Body of pancreas (tissue), 4 donors: ENCODE measurements around the gene VAMP7. TPM values are rescaled to one million over a fixed set of nuclear protein-coding genes. Genes with fewer than 3 reads are reported as not detected.

Experiments used
- ATAC-seq: fragments of 150-250 bp; one replicate; pipeline ENCODE4 v1.9.1; 2016
- DNase-seq, 4 donors: peaks; one replicate each; pipeline ENCODE4 v3.0.0-alpha.2; 2019
- H3K27ac ChIP-seq, 4 donors: fragments of 200-600 bp; sonication (generic); 1 replicate in 3 of 4; 2 replicates in 1 of 4; pipeline versions ENCODE4 v1.5.1 to v1.6.1; 2016 to 2019; ENCODE audit warnings: mild to moderate bottlenecking in 1 of 4, mixed read lengths in 1 of 4, moderate library complexity in 1 of 4
- H3K27me3 ChIP-seq, 2 donors: fragments of 200-600 bp; sonication (generic); one replicate each; pipeline ENCODE4 v1.6.0; 2016; ENCODE audit warnings: mild to moderate bottlenecking in 1 of 2
- H3K36me3 ChIP-seq, 2 donors: fragments of 200-600 bp; sonication (generic); replicated peaks in 1 of 2; 2 replicates each; pipeline ENCODE4 v1.5.1; 2016; ENCODE audit warnings: low read depth in 2 of 2; ENCODE audit not compliant: insufficient read depth in 1 of 2
- H3K4me1 ChIP-seq: fragments of 200-600 bp; sonication (generic); one replicate; pipeline ENCODE4 v1.6.0; 2016
- H3K4me3 ChIP-seq, 2 donors: fragments of 200-600 bp; sonication (generic); 1 replicate in 1 of 2; 2 replicates in 1 of 2; pipeline ENCODE4 v1.5.1; 2016 to 2019
- H3K9me3 ChIP-seq, 3 donors: fragments of 200-600 bp; sonication (generic); 1 replicate in 2 of 3; 2 replicates in 1 of 3; pipeline ENCODE4 v1.5.1; 2016
- POLR2A ChIP-seq, 3 donors: fragments of 450-650 bp; IDR thresholded peaks; one replicate each; pipeline ENCODE4 v1.6.1; 2016; ENCODE audit warnings: antibody characterized with exemption in 3 of 3, mild to moderate bottlenecking in 2 of 3
- WGBS, 2 donors: methylation state at CpG; one replicate each; pipeline ENCODE4 v1.1.5; 2017; 5-methylcytosine and 5-hydroxymethylcytosine counted together
- intact Hi-C: fragments of 100-400 bp; cut with DNase I; formaldehyde crosslinking; loops from one replicate; pipeline ENCODE4 v1.15.1; 2023
- total RNA-seq, 2 donors: library from RNA; depleted of rRNA; stranded (reverse); fragments of >200 nt; gene quantifications; one replicate each; pipeline ENCODE4 v1.1.0, GENCODE V29; 2016
- TF ChIP-seq, protein P1 (sequence below), 7 experiments: fragments of 450-650 bp in 4 of 7; fragments of 200-600 bp in 3 of 7; sonication (generic) in 3 of 7; IDR thresholded peaks; one replicate each; pipeline ENCODE4 v1.5.1; 2016 to 2019; ENCODE audit warnings: antibody characterized with exemption in 7 of 7

Gene VAMP7
- total RNA-seq, 2 donors from 2014 or later: 9.6 to 14.3 TPM

DNA sequence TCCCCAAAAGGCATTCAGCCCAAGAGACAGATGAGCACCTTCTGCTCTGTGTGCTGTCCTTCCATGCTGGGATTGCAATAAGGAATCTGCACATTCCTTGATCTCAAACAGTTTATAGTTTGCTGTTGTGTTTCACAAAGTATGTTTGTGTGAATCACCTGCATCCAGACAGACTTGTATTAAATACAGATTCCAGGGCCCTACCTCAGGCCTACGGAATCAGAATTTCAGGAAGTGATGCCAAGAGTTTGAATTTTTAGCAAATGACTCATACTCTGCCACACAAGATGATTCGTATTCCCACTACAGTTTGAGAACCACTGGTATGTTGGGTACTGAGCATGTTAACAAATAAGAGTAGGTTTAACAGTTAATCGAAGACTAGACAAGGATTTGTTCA is 7.0 kb downstream of the VAMP7 start:
- Histone ChIP-seq H3K9me3 (no peaks in the 10 kb centered on the region), H3K4me1 (peaks cover 8% of the 10 kb centered on the region), H3K27ac (no peak overlapping the region), H3K27me3 (no peaks in the 10 kb centered on the region), H3K36me3 (no peaks in the 10 kb centered on the region), H3K4me3 (no peak overlapping the region)
- DNase-seq: no peak
- TF ChIP-seq, protein P1, sequence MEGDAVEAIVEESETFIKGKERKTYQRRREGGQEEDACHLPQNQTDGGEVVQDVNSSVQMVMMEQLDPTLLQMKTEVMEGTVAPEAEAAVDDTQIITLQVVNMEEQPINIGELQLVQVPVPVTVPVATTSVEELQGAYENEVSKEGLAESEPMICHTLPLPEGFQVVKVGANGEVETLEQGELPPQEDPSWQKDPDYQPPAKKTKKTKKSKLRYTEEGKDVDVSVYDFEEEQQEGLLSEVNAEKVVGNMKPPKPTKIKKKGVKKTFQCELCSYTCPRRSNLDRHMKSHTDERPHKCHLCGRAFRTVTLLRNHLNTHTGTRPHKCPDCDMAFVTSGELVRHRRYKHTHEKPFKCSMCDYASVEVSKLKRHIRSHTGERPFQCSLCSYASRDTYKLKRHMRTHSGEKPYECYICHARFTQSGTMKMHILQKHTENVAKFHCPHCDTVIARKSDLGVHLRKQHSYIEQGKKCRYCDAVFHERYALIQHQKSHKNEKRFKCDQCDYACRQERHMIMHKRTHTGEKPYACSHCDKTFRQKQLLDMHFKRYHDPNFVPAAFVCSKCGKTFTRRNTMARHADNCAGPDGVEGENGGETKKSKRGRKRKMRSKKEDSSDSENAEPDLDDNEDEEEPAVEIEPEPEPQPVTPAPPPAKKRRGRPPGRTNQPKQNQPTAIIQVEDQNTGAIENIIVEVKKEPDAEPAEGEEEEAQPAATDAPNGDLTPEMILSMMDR (IDR thresholded peaks at IDR 0.05): no peak
- TF ChIP-seq POLR2A (IDR thresholded peaks at IDR 0.05): no peak
- intact Hi-C loops: no loop called here
- WGBS, 2 donors: 39 to 42% methylated on average over 3 of the region's 3 CpGs
- no peak for ATAC-seq

DNA sequence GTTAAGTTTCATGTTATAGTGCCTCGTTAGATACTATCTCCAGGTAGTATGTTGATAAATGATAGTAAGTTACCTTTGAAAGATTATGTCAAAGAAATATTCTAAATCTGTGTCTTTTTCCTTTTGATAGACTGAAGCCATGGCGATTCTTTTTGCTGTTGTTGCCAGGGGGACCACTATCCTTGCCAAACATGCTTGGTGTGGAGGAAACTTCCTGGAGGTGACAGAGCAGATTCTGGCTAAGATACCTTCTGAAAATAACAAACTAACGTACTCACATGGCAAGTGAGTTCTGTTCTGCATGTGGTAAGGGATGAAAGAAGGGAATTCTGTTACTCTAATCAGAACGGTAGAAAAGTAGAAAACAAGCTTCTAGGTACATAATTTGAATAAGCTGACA is 8.2 kb downstream of the VAMP7 start:
- no peak for TF ChIP-seq POLR2A (IDR thresholded peaks at IDR 0.05)
- TF ChIP-seq, protein P1 (IDR thresholded peaks at IDR 0.05): no peak
- DNase-seq (no peak), ATAC-seq (no peak)
- 54 to 65% methylated on average over 4 of the region's 4 CpGs for WGBS, 2 donors
- H3K27me3 ChIP-seq: no peaks in the 10 kb centered on the region
- H3K9me3 ChIP-seq: no peaks in the 10 kb centered on the region
- peaks cover 8% of the 10 kb centered on the region for H3K4me1 ChIP-seq
- no peaks in the 10 kb centered on the region for H3K36me3 ChIP-seq
- H3K27ac ChIP-seq: no peak overlapping the region
- no peak overlapping the region for H3K4me3 ChIP-seq
- intact Hi-C loops: no loop called here

DNA sequence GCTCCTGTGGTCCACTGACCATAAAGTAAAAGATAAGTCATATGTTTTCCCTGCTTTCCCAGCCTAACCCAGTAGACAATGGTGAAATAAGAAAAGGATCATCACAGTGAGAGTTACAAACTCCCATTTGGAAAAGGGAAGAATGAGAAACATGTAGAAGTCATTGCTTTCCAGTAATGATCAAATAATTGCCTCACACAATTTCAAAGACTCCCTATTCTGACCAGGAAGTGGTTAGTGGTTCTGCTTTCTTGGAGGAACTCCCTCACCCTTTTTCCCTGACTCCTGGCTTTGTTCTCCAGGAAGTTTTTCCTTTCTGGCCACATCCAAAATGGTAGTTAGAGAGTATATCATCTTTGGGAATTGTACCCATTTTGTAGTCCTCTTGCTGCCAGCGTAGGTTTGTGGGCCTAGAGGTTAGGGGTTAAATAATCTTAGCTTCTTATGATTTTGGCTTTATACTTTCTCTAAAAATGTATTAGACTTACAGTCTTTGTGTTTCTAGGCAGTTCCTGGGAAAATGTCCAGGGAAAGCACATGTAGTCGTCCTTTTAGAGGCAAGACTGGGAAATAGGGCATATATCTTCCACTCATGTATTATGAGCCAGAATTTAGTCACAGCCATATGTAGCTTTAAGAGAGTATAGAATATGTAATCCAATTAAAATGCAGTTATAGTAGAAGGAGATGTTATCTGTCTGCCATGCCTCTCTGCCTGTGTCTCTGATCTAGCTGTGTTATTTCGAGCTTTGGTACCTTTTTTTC is 10.5 kb downstream of the VAMP7 start:
- Histone ChIP-seq H3K27me3 (no peaks in the 10 kb centered on the region), H3K27ac (no peak overlapping the region), H3K9me3 (no peaks in the 10 kb centered on the region), H3K4me3 (no peak overlapping the region), H3K36me3 (no peaks in the 10 kb centered on the region), H3K4me1 (peaks cover 8% of the 10 kb centered on the region)
- WGBS, 2 donors: 53 to 55% methylated on average over 3 of the region's 3 CpGs
- TF ChIP-seq, protein P1 (IDR thresholded peaks at IDR 0.05): no peak
- TF ChIP-seq POLR2A (IDR thresholded peaks at IDR 0.05): no peak
- DNase-seq: no peak
- intact Hi-C loops: no loop called here
- no peak for ATAC-seq

DNA sequence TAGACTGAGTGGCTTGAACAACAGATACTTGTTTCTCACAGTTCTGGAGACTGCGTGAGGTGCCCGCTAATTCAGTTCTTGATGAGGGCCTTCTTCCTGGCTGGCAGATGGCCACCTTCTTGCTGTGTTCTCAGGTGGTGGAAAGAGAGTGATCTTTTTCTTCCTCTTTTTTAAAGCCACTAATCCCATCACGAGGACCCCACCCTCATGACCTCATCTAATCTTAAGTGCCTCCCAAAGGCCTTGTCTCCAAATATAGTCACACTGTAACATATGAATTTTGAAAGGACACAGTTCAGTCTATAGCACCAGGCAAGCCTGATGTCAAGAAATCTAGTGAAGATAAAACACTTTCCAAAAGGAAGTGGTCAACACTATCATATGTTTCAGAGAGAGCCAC is 12.4 kb downstream of the VAMP7 start:
- intact Hi-C loops: no loop called here
- no peak for DNase-seq
- Histone ChIP-seq H3K4me3 (no peak overlapping the region), H3K4me1 (peaks cover 1% of the 10 kb centered on the region), H3K27ac (no peak overlapping the region), H3K27me3 (no peaks in the 10 kb centered on the region), H3K9me3 (no peaks in the 10 kb centered on the region), H3K36me3 (no peaks in the 10 kb centered on the region)
- no peak for ATAC-seq
- 47 to 70% methylated on average over 3 of the region's 3 CpGs for WGBS, 2 donors
- TF ChIP-seq, protein P1 (IDR thresholded peaks at IDR 0.05): no peak
- no peak for TF ChIP-seq POLR2A (IDR thresholded peaks at IDR 0.05)

DNA sequence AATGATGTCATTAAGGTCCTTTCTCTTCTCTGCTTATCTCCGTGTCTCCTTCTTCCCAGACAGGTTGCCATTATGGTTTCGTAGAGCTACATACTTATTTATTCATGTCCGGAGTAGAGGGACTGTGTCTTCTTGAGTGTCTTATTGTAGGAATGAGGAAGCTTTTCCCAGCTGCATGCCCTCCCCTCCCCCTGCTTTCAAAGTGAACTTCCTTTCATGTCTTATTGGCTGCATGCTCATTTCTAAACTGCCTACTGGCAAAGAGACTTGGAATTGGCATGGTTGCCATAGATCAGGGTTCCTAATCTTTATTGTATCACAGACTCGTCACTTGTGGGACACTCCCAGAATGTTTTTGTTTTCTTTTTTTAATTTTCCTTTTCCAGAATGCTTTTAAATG is 15.4 kb downstream of the VAMP7 start:
- ATAC-seq (no peak), DNase-seq (no peak)
- Histone ChIP-seq H3K4me1 (no peaks in the 10 kb centered on the region), H3K4me3 (no peak overlapping the region), H3K9me3 (no peaks in the 10 kb centered on the region), H3K36me3 (peaks cover 0 to 6% of the 10 kb centered on the region in 2 donors), H3K27me3 (no peaks in the 10 kb centered on the region), H3K27ac (no peak overlapping the region)
- WGBS, 2 donors: 65 to 72% methylated on average over 4 of the region's 4 CpGs
- intact Hi-C loops: no loop called here
- TF ChIP-seq, protein P1 (IDR thresholded peaks at IDR 0.05): no peak
- no peak for TF ChIP-seq POLR2A (IDR thresholded peaks at IDR 0.05)
